ENCODE data around the gene PRKD1. TPM values are rescaled to one million over a fixed set of nuclear protein-coding genes. Genes with fewer than 3 reads are reported as not detected.

PRKD1 gene
- total RNA-seq, 1 experiment from 2014 or later = not detected

GRCh38 chr14:29783556-29783955 is 144.1 kb downstream of the PRKD1 start:
- H3K36me3 ChIP-seq (ENCODE audit: control insufficient read depth in 1 of 2, insufficient read depth in 2 of 2, low read length in 2 of 2) = no peaks in the 10 kb centered on the region
- no TSS peak for BruUV-seq (replicated peaks)
- H3K4me2 ChIP-seq (ENCODE audit: low read length) = no peak overlapping the region
- no peak overlapping the region for H3K9ac ChIP-seq (ENCODE audit: low read length)
- H3K9me2 ChIP-seq (ENCODE audit: insufficient read depth) = no peaks in the 10 kb centered on the region
- H4K20me1 ChIP-seq (ENCODE audit: insufficient read depth) = no peaks in the 10 kb centered on the region
- no peak overlapping the region for H3K4me3 ChIP-seq (replicated peaks in 1 of 2; ENCODE audit: low read depth in 1 of 2, low read length in 2 of 2)
- POLR2A ChIA-PET = no interaction called here
- H3K4me1 ChIP-seq (ENCODE audit: control insufficient read depth in 1 of 2, insufficient read depth in 2 of 2, low read length in 2 of 2) = no peaks in the 10 kb centered on the region
- H3K27ac ChIP-seq (ENCODE audit: low read depth, low read length) = no peak overlapping the region
- CTCF ChIA-PET = no interaction called here
- H3K27me3 ChIP-seq (ENCODE audit: insufficient read depth, low read length) = no peaks in the 10 kb centered on the region
- no peak for TF ChIP-seq RAD21 (IDR thresholded peaks at IDR 0.05; ENCODE audit: low read depth)
- TF ChIP-seq ZFX (IDR thresholded peaks at IDR 0.05) = no peak
- TF ChIP-seq REST (IDR thresholded peaks at IDR 0.05; ENCODE audit: low read depth) = no peak
- TF ChIP-seq FOSL1 (IDR thresholded peaks at IDR 0.05; ENCODE audit: low read depth) = no peak
- TF ChIP-seq SRF (IDR thresholded peaks at IDR 0.05; ENCODE audit: low read depth) = no peak
- TF ChIP-seq CEBPB (IDR thresholded peaks at IDR 0.05; ENCODE audit: low read depth) = no peak
- TF ChIP-seq MAX (IDR thresholded peaks at IDR 0.05) = no peak
- no peak for TF ChIP-seq POLR2A (IDR thresholded peaks at IDR 0.05; ENCODE audit: borderline replicate concordance, extremely low read depth, insufficient read depth, insufficient read length)
- TF ChIP-seq JUND (IDR thresholded peaks at IDR 0.05) = no peak
- TF ChIP-seq EGR1 (IDR thresholded peaks at IDR 0.05; ENCODE audit: low read depth) = no peak
- TF ChIP-seq YY1 (IDR thresholded peaks at IDR 0.05; ENCODE audit: extremely low read depth, insufficient replicate concordance, low read depth, low read length) = no peak
- TF ChIP-seq CBX3 (IDR thresholded peaks at IDR 0.05; ENCODE audit: low read depth) = no peak
- no peak overlapping the region for H2AFZ ChIP-seq (ENCODE audit: low read depth, low read length, poor library complexity, severe bottlenecking)
- H3K79me2 ChIP-seq (ENCODE audit: insufficient read depth, low read length) = no peaks in the 10 kb centered on the region
- no peak for DNase-seq (ENCODE audit: low read depth, low spot score)
- no peak for ATAC-seq
- peaks cover 0 to 3% of the 10 kb centered on the region in 2 experiments; a peak in 2 of 4 replicates for H3K9me3 ChIP-seq (ENCODE audit: control insufficient read depth in 1 of 2, insufficient read depth in 1 of 2, low read depth in 1 of 2, low read length in 2 of 2)
- intact Hi-C loops (cut with micrococcal nuclease) = no loop called here
- RAD21 ChIA-PET (ENCODE audit: low non-redundant PET in 1 of 2, low total read pairs in 2 of 2, uncharacterized antibody in 2 of 2, unreplicated experiment in 2 of 2) = no interaction called here

Data from HCT116 (cell line).